ENCODE results near the gene PCDHB13.
"Not testable (repeated sequence)": the region's sequence is repeated elsewhere in the genome, so short reads cannot be mapped to it uniquely, and the experiment has no call there.

PCDHB13 gene

GRCh38 chr5:141213656-141214339, at the start of gene PCDHB13:
Gene PCDHB13 (plus strand): TSS chr5:141213919. CDS start chr5:141214124, 205 bp downstream.
- DNase-seq (ENCODE audit: low read depth in 2 of 2): not testable (repeated sequence)

DNA sequence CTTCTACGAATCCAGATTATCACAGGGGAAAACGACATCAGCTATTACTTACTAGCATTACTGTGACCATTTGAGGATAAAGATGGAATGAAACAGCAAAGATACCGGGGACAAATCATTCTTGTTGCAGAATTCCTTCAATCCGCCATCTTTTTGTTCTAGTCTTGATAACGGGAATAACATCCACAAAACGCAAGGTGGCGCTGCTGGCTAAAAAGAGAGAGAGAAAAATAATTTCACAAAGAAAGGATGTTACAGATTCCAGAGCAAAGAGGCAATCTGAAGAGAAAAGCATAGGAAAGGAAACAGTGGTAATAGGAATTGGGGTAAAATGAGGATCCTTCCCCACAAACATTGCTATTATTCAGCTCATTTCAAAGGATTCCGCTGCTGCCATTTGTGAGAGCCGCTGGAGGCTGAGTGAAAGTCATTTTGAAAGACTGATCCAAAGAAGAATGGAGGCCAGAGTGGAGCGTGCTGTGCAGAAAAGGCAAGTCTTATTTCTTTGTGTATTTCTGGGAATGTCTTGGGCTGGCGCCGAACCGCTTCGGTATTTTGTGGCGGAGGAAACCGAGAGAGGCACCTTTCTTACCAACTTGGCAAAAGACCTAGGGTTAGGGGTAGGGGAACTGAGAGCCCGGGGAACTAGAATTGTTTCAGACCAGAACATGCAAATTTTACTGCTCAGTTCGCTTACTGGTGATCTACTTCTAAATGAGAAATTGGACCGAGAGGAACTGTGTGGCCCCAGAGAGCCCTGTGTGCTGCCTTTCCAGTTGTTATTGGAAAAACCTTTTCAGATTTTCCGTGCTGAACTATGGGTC, 41.1 kb upstream of the PCDHB13 start, which contains the start of gene PCDHB7:
TSS of gene PCDHB7 (plus strand) at position 264 of the 824 bp plus-strand sequence. CDS start at position 456, 192 bp downstream.
- DNase-seq (ENCODE audit: low read depth in 2 of 2): no peak

DNA sequence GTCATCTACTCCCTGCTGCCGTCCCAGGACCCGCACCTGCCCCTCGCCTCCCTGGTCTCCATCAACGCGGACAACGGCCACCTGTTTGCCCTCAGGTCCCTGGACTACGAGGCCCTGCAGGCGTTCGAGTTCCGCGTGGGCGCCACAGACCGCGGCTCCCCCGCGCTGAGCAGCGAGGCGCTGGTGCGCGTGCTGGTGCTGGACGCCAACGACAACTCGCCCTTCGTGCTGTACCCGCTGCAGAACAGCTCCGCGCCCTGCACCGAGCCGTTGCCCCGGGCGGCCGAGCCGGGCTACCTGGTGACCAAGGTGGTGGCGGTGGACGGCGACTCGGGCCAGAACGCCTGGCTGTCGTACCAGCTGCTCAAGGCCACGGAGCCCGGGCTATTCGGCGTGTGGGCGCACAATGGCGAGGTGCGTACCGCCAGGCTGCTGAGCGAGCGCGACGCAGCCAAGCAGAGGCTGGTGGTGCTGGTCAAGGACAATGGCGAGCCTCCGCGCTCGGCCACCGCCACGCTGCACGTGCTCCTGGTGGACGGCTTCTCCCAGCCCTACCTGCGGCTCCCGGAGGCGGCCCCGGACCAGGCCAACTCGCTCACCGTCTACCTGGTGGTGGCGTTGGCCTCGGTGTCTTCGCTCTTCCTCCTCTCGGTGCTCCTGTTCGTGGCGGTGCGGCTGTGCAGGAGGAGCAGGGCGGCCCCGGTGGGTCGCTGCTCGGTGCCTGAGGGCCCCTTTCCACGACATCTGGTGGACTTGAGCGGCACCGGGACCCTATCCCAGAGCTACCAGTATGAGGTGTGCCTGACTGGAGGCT, 39.2 kb upstream of the PCDHB13 start:
- not testable (repeated sequence) for DNase-seq (ENCODE audit: low read depth in 2 of 2)

DNA sequence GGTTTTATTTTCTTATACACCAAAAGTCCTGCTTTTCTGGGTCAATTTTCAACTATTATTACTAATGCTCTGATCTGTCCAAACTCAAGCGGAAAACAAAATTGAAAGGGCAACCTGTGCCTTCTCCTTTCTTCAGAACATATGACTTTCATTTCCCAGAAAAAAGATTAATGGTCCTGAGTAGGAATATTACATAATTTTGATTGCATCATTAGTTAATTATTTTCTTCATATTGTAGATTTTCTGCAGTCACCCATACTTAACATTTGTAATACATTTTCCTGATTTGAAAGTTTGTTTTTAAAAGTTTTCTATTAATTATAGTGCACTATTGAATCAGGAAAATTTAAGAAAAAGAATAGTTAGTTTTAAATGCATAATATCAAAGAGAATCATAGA, 37.8 kb upstream of the PCDHB13 start:
- DNase-seq (ENCODE audit: low read depth in 2 of 2): no peak

- not testable (repeated sequence) for DNase-seq (ENCODE audit: low read depth in 2 of 2)
Measured at GRCh38 chr5:141177577-141178191, 36.0 kb upstream of the PCDHB13 start, which contains the start of gene PCDHB8. Gene PCDHB8 (plus strand): TSS chr5:141177790. CDS start chr5:141178035, 245 bp downstream.

DNA sequence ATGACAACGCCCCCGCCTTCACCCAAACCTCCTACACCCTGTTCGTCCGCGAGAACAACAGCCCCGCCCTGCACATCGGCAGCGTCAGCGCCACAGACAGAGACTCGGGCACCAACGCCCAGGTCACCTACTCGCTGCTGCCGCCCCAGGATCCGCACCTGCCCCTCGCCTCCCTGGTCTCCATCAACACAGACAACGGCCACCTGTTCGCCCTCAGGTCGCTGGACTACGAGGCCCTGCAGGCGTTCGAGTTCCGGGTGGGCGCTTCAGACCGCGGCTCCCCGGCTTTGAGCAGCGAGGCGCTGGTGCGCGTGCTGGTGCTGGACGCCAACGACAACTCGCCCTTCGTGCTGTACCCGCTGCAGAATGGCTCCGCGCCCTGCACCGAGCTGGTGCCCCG, 34.3 kb upstream of the PCDHB13 start:
- DNase-seq (ENCODE audit: low read depth in 2 of 2): not testable (repeated sequence)

GRCh38 chr5:141179876-141180275, 33.8 kb upstream of the PCDHB13 start:
- not testable (repeated sequence) for DNase-seq (ENCODE audit: low read depth in 2 of 2)

GRCh38 chr5:141180313-141180712, 33.4 kb upstream of the PCDHB13 start:
- no peak for DNase-seq (ENCODE audit: low read depth in 2 of 2)

GRCh38 chr5:141182248-141182647, 31.5 kb upstream of the PCDHB13 start, which contains the start of gene PCDHB16:
Gene PCDHB16 (plus strand): TSS chr5:141182387. CDS start chr5:141182560, 173 bp downstream.
- DNase-seq (ENCODE audit: low read depth in 2 of 2): no peak

DNA sequence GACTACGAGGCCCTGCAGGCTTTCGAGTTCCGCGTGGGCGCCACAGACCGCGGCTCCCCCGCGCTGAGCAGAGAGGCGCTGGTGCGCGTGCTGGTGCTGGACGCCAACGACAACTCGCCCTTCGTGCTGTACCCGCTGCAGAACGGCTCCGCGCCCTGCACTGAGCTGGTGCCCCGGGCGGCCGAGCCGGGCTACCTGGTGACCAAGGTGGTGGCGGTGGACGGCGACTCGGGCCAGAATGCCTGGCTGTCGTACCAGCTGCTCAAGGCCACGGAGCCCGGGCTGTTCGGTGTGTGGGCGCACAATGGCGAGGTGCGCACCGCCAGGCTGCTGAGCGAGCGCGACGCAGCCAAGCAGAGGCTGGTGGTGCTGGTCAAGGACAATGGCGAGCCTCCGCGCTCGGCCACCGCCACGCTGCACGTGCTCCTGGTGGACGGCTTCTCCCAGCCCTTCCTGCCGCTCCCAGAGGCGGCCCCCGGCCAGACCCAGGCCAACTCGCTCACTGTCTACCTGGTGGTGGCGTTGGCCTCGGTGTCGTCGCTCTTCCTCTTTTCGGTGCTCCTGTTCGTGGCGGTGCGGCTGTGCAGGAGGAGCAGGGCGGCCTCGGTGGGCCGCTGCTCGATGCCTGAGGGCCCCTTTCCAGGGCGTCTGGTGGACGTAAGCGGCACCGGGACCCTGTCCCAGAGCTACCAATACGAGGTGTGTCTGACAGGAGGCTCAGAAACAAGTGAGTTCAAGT, 29.4 kb upstream of the PCDHB13 start:
- DNase-seq (ENCODE audit: low read depth in 2 of 2): not testable (repeated sequence)

DNA sequence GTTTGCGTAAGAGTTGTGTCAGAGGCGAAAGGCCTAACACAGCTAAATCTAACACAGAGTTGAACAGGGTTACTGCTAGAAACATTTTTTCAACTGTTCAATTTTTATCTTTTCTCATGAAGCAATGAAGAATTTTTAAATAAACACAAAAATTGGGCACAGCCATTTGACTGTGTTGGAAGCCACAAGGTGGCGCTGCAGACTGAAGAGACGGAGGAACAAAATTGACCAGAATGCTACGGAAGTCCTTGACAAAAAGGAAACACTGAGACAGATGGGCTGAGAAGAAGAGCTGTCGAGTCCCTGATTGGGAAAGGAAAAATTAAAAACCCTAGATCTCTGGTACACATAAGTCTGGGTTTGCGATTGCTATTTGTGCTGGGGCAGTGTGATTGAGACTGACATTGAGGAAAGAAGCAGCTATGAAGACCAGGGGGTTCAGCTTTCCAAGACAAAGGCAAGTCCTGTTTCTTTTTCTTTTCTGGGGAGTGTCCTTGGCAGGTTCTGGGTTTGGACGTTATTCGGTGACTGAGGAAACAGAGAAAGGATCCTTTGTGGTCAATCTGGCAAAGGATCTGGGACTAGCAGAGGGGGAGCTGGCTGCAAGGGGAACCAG, 26.7 kb upstream of the PCDHB13 start, which contains the start of gene PCDHB9:
TSS of gene PCDHB9 (plus strand) at position 265 of the 616 bp plus-strand sequence. CDS start at position 423, 158 bp downstream.
- DNase-seq (ENCODE audit: low read depth in 2 of 2): no peak

DNA sequence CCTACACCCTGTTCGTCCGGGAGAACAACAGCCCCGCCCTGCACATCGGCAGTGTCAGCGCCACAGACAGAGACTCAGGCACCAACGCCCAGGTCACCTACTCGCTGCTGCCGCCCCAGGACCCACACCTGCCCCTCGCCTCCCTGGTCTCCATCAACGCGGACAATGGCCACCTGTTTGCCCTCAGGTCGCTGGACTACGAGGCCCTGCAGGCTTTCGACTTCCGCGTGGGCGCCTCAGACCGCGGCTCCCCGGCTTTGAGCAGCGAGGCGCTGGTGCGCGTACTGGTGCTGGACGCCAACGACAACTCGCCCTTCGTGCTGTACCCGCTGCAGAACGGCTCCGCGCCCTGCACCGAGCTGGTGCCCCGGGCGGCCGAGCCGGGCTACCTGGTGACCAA, 25.0 kb upstream of the PCDHB13 start:
- DNase-seq (ENCODE audit: low read depth in 2 of 2): not testable (repeated sequence)

GRCh38 chr5:141189131-141189530, 24.6 kb upstream of the PCDHB13 start:
- DNase-seq (ENCODE audit: low read depth in 2 of 2): not testable (repeated sequence)

GRCh38 chr5:141192110-141192725, 21.5 kb upstream of the PCDHB13 start, which contains the start of gene PCDHB10:
Gene PCDHB10 (plus strand): TSS chr5:141192353. CDS start chr5:141192553, 200 bp downstream.
- DNase-seq (ENCODE audit: low read depth in 2 of 2): no peak

DNA sequence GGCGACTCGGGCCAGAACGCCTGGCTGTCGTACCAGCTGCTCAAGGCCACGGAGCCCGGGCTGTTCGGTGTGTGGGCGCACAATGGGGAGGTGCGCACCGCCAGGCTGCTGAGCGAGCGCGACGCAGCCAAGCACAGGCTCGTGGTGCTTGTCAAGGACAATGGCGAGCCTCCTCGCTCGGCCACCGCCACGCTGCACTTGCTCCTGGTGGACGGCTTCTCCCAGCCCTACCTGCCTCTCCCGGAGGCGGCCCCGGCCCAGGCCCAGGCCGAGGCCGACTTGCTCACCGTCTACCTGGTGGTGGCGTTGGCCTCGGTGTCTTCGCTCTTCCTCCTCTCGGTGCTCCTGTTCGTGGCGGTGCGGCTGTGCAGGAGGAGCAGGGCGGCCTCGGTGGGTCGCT, 19.4 kb upstream of the PCDHB13 start:
- not testable (repeated sequence) for DNase-seq (ENCODE audit: low read depth in 2 of 2)

GRCh38 chr5:141196363-141196762, 17.4 kb upstream of the PCDHB13 start:
- no peak for DNase-seq (ENCODE audit: low read depth in 2 of 2)

- no peak for DNase-seq (ENCODE audit: low read depth in 2 of 2)
Measured at GRCh38 chr5:141199359-141200235, 14.1 kb upstream of the PCDHB13 start, which contains the start of gene PCDHB11. Gene PCDHB11 (plus strand): TSS chr5:141199627. CDS start chr5:141199775, 148 bp downstream.

DNA sequence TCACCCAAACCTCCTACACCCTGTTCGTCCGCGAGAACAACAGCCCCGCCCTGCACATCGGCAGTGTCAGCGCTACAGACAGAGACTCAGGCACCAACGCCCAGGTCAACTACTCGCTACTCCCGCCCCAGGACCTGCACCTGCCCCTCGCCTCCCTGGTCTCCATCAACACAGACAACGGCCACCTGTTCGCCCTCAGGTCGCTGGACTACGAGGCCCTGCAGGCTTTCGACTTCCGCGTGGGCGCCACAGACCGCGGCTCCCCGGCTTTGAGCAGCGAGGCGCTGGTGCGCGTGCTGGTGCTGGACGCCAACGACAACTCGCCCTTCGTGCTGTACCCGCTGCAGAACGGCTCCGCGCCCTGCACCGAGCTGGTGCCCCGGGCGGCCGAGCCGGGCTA, 12.6 kb upstream of the PCDHB13 start:
- DNase-seq (ENCODE audit: low read depth in 2 of 2): not testable (repeated sequence)
